ENCODE data around the gene PRDM7. TPM values are rescaled to one million over a fixed set of nuclear protein-coding genes. Genes with fewer than 3 reads are reported as not detected.
"Not testable (repeated sequence)": the region's sequence is repeated elsewhere in the genome, so short reads cannot be mapped to it uniquely, and the experiment has no call there.

The PRDM7 gene
- total RNA-seq, 1 experiment from 2014 or later, result not detected

DNA sequence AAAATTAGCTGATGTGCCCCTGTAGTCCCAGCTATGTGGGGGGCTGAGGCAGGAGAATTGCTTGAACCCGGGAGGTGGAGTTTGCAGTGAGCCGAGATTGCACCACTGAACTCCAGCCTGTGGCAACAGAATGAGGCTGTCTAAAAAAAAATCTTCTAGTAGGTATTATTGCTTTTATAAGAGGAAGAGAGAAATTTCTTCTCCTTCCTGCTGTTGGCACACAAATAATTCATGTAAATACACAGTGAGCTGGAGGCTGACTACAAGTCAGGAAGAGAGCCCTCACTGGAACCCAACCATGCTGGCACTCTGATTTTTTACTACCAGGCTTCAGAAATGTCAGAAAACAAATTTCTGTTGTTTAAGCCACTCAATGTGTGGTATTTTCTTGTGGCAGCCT, 6.7 kb downstream of the PRDM7 start:
- Histone ChIP-seq H3K27me3 (replicated peaks; ENCODE audit: insufficient read depth, low read depth, low read length, poor library complexity) (no peaks in the 10 kb centered on the region), H3K36me3 (ENCODE audit: insufficient read depth, low read length, poor library complexity, severe bottlenecking) (no peaks in the 10 kb centered on the region), H3K4me1 (ENCODE audit: insufficient read depth, low read length, poor library complexity, severe bottlenecking) (no peaks in the 10 kb centered on the region), H3K4me3 (ENCODE audit: low read depth, low read length, poor library complexity, severe bottlenecking) (no peak overlapping the region), H3K27ac (ENCODE audit: low read depth, low read length, poor library complexity, severe bottlenecking) (no peak overlapping the region), H3K9me3 (ENCODE audit: low read depth, low read length, poor library complexity, severe bottlenecking) (peaks cover 5% of the 10 kb centered on the region)
- DNase-seq (ENCODE audit: low spot score), result no peak
- intact Hi-C loops (cut with micrococcal nuclease; ENCODE audit: unreplicated experiment), result no loop called here
- TF ChIP-seq, protein P1, sequence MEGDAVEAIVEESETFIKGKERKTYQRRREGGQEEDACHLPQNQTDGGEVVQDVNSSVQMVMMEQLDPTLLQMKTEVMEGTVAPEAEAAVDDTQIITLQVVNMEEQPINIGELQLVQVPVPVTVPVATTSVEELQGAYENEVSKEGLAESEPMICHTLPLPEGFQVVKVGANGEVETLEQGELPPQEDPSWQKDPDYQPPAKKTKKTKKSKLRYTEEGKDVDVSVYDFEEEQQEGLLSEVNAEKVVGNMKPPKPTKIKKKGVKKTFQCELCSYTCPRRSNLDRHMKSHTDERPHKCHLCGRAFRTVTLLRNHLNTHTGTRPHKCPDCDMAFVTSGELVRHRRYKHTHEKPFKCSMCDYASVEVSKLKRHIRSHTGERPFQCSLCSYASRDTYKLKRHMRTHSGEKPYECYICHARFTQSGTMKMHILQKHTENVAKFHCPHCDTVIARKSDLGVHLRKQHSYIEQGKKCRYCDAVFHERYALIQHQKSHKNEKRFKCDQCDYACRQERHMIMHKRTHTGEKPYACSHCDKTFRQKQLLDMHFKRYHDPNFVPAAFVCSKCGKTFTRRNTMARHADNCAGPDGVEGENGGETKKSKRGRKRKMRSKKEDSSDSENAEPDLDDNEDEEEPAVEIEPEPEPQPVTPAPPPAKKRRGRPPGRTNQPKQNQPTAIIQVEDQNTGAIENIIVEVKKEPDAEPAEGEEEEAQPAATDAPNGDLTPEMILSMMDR (conservative IDR thresholded peaks at IDR 0.05; ENCODE audit: low read depth, low read length), result no peak
- TF ChIP-seq EZH2 (IDR thresholded peaks at IDR 0.05; ENCODE audit: borderline replicate concordance, low read depth, low read length, poor library complexity, severe bottlenecking), result no peak
- ChIA-PET CTCF (no interaction called here), POLR2A (ENCODE audit: low non-redundant PET) (no interaction called here)
- no TSS peak for BruUV-seq (replicated peaks)

DNA sequence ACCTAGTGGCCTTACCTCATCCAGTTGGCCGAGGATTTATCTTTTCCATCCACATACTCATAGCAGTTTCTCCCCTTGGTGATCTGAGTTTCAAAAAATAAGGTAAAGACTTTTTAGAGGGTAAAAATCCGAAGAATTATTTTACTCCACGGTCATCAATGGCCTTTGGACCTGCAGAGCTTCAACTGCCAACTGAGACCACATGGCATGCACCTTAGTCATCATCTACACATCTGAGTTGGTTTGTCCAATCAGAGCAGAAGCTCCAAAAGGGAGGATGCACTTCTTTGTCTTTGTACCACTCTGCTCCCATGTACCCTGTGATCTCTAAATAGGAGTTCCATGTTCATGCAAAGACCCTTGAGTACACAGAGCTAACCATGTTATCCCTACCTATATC, 15.7 kb downstream of the PRDM7 start:
- ChIA-PET CTCF (no interaction called here), POLR2A (ENCODE audit: low non-redundant PET) (no interaction called here)
- BruUV-seq (replicated peaks), result no TSS peak
- TF ChIP-seq, protein P1 (conservative IDR thresholded peaks at IDR 0.05; ENCODE audit: low read depth, low read length), result no peak
- Histone ChIP-seq H3K36me3 (ENCODE audit: insufficient read depth, low read length, poor library complexity, severe bottlenecking) (no peaks in the 10 kb centered on the region), H3K27me3 (replicated peaks; ENCODE audit: insufficient read depth, low read depth, low read length, poor library complexity) (no peaks in the 10 kb centered on the region), H3K4me3 (ENCODE audit: low read depth, low read length, poor library complexity, severe bottlenecking) (no peak overlapping the region), H3K4me1 (ENCODE audit: insufficient read depth, low read length, poor library complexity, severe bottlenecking) (no peaks in the 10 kb centered on the region), H3K9me3 (ENCODE audit: low read depth, low read length, poor library complexity, severe bottlenecking) (no peaks in the 10 kb centered on the region), H3K27ac (ENCODE audit: low read depth, low read length, poor library complexity, severe bottlenecking) (no peak overlapping the region)
- intact Hi-C loops (cut with micrococcal nuclease; ENCODE audit: unreplicated experiment), result no loop called here
- DNase-seq (ENCODE audit: low spot score), result no peak

DNA sequence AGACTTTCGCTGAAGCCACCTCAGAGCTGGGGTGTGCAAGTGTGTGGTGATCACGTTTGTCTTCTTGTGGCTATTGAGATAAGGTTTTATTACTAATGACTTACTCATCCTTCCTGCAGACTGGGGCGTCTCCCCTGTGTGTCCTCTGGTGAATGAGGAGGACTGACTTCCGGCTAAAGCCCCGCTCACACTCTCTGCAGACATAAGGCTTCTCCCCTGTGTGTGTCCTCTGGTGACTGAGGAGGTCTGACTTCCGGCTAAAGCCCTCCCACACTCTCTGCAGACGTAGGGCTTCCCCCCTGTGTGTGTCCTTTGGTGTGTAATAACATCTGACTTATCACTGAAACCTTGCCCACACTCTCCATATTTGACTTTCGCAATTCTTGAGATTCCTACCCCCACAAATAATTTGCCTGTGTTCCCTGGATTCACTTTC, 19.4 kb downstream of the PRDM7 start:
- Histone ChIP-seq H3K27ac (ENCODE audit: low read depth, low read length, poor library complexity, severe bottlenecking) (no peak overlapping the region), H3K4me1 (ENCODE audit: insufficient read depth, low read length, poor library complexity, severe bottlenecking) (no peaks in the 10 kb centered on the region), H3K27me3 (replicated peaks; ENCODE audit: insufficient read depth, low read depth, low read length, poor library complexity) (no peaks in the 10 kb centered on the region), H3K36me3 (ENCODE audit: insufficient read depth, low read length, poor library complexity, severe bottlenecking) (no peaks in the 10 kb centered on the region), H3K9me3 (ENCODE audit: low read depth, low read length, poor library complexity, severe bottlenecking) (peaks cover 12% of the 10 kb centered on the region), H3K4me3 (ENCODE audit: low read depth, low read length, poor library complexity, severe bottlenecking) (no peak overlapping the region)
- peak; percentile 68 for DNase-seq (ENCODE audit: low spot score)
- ChIA-PET CTCF (interaction anchor here (0.6 kb wide), 1 partner anchor 17 kb away, joined by 3 read pairs; no protein-coding TSS in a partner anchor), POLR2A (ENCODE audit: low non-redundant PET) (no interaction called here)
- intact Hi-C loops (cut with micrococcal nuclease; ENCODE audit: unreplicated experiment), result no loop called here
- no peak for TF ChIP-seq EZH2 (IDR thresholded peaks at IDR 0.05; ENCODE audit: borderline replicate concordance, low read depth, low read length, poor library complexity, severe bottlenecking)
- TF ChIP-seq, protein P1 (conservative IDR thresholded peaks at IDR 0.05; ENCODE audit: low read depth, low read length), result no peak
- no TSS peak for BruUV-seq (replicated peaks)

DNA sequence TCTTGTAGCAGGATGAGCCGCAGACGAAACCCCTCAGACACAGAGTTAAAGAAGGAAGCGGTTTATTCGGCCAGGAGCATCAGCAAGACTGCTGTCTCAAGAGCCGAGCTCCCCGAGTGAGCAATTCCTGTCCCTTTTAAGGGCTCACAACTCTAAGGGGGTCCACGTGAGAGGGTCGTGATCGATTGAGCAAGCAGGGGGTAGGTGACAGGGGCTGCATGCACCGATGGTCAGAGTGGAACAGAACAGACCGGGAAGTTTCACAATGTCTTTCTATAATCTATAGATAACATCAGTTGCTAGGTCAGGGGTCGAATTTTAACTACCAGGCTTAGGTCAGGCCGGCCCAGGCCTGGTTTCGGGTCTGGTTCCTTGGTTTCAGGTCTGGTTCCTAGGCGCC, 20.6 kb downstream of the PRDM7 start:
- H3K27me3 ChIP-seq (replicated peaks; ENCODE audit: insufficient read depth, low read depth, low read length, poor library complexity); H3K36me3 ChIP-seq (ENCODE audit: insufficient read depth, low read length, poor library complexity, severe bottlenecking); CTCF ChIA-PET; BruUV-seq (replicated peaks); H3K4me1 ChIP-seq (ENCODE audit: insufficient read depth, low read length, poor library complexity, severe bottlenecking); intact Hi-C loops (cut with micrococcal nuclease; ENCODE audit: unreplicated experiment); DNase-seq (ENCODE audit: low spot score); H3K27ac ChIP-seq (ENCODE audit: low read depth, low read length, poor library complexity, severe bottlenecking); H3K4me3 ChIP-seq (ENCODE audit: low read depth, low read length, poor library complexity, severe bottlenecking): not testable (repeated sequence)
- H3K9me3 ChIP-seq (ENCODE audit: low read depth, low read length, poor library complexity, severe bottlenecking), result peaks cover 12% of the 10 kb centered on the region
- POLR2A ChIA-PET (ENCODE audit: low non-redundant PET), result interaction anchor here (0.6 kb wide), 1 partner anchor 22 kb away, joined by 12 read pairs; no protein-coding TSS in a partner anchor

Measured in A673 (cell line).